GM12892 (cell line): ENCODE measurements around the gene MMEL1.

Experiments
- POLR2A ChIP-seq: IDR thresholded peaks from 2 replicates; pipeline ENCODE4 v1.6.1; 2011; ENCODE audit warnings: low read depth, low read length, control low read depth
- POLR2AphosphoS5 ChIP-seq: IDR thresholded peaks from 2 replicates; pipeline ENCODE4 v1.6.1; 2011; ENCODE audit warnings: low read depth, low read length, control low read depth
- TAF1 ChIP-seq: IDR thresholded peaks from 2 replicates; pipeline ENCODE4 v1.6.1; 2011; ENCODE audit warnings: low read depth, mild to moderate bottlenecking, control low read depth, low read length, borderline replicate concordance

DNA sequence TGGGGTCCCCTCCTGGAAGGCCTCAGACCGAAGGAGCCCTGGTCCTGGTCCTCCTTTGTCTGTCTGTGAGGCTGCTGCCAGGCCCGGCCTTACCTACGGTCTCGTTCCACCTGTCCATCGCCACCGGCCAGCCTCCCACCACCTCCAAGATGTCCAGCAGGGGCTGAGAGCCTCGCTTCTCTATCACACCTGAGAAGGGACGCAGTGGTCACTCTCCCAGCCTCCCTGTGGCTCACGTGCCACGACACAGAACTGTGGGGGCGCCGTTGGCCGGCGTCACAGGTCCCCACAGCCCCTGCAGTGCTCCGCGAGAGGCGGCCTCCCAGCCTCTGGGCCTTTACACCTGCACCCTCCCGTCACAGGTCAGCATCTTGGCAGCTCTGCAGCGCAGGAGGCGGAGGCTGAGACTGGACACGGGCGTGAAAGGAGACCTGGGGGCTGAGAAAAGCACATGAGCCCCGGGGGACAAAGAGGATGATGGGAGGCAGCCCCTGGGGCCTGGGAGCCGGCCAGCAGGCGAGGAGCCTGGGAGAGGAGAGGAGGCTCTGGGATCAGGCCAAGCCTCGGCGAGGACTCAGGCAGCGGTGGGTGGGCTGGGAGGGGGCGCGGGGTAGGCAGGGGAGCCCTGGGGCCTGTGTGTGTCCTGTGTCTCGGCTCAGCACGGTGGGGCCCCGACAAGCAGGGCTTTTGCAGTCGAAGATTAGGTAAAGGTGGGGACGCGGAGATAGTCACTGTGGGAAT lies 25.8 kb downstream of the MMEL1 start:
- TF ChIP-seq POLR2A (no peak), TAF1 (no peak), POLR2AphosphoS5 (no peak)
